Osteocyte (in vitro differentiated cells): ENCODE data around the gene GAL3ST2. TPM values are rescaled to one million over a fixed set of nuclear protein-coding genes. Genes with fewer than 3 reads are reported as not detected.

Source experiments
- DNase-seq: peaks from one replicate; pipeline ENCODE4 v3.0.0; 2021; ENCODE audit warnings: mixed read lengths; ENCODE audit not compliant: unreplicated experiment; ENCODE audit errors: extremely low spot score
- H3K27ac Mint-ChIP-seq: one replicate; pipeline ENCODE4 v1.8.0; 2021; ENCODE audit warnings: mild to moderate bottlenecking, mixed read lengths; ENCODE audit not compliant: unreplicated experiment
- H3K27me3 Mint-ChIP-seq: one replicate; pipeline ENCODE4 v1.8.0; 2021; ENCODE audit warnings: mixed read lengths; ENCODE audit not compliant: unreplicated experiment
- H3K36me3 Mint-ChIP-seq: one replicate; pipeline ENCODE4 v1.8.0; 2021; ENCODE audit warnings: mixed read lengths; ENCODE audit not compliant: unreplicated experiment
- H3K4me1 Mint-ChIP-seq: one replicate; pipeline ENCODE4 v1.8.0; 2021; ENCODE audit warnings: mixed read lengths; ENCODE audit not compliant: unreplicated experiment
- H3K4me3 Mint-ChIP-seq: one replicate; pipeline ENCODE4 v1.8.0; 2021; ENCODE audit warnings: mild to moderate bottlenecking, moderate library complexity, mixed read lengths; ENCODE audit not compliant: unreplicated experiment
- H3K9me3 Mint-ChIP-seq: one replicate; pipeline ENCODE4 v1.8.0; 2021; ENCODE audit warnings: mixed read lengths; ENCODE audit not compliant: unreplicated experiment
- CTCF ChIP-seq: fragments of 200-600 bp; sonication (generic); IDR thresholded peaks from 2 replicates; pipeline ENCODE4 v1.5.0; 2021; ENCODE audit warnings: antibody characterized with exemption, mild to moderate bottlenecking, moderate library complexity
- total RNA-seq: library from RNA; stranded (reverse); gene quantifications from 2 replicates; pipeline ENCODE4 v1.2.1, GENCODE V29; 2021

GAL3ST2 gene
- total RNA-seq, 1 donor from 2014 or later = 0.48 TPM

- TF ChIP-seq CTCF = no peak
- Mint-ChIP-seq H3K4me1 (peaks cover 2% of the 10 kb centered on the region), H3K4me3 (no peak overlapping the region), H3K27ac (no peak overlapping the region), H3K27me3 (no peaks in the 10 kb centered on the region), H3K9me3 (peaks cover 8% of the 10 kb centered on the region), H3K36me3 (peaks cover 29% of the 10 kb centered on the region)
- DNase-seq = no peak
These were observed 30.5 kb upstream of the GAL3ST2 start for GRCh38 chr2:241746084-241746483.

- DNase-seq = peak; percentile 78
- H3K36me3 Mint-ChIP-seq = peaks cover 31% of the 10 kb centered on the region
- peaks cover 2% of the 10 kb centered on the region for H3K4me1 Mint-ChIP-seq
- TF ChIP-seq CTCF = no peak
- no peaks in the 10 kb centered on the region for H3K27me3 Mint-ChIP-seq
- H3K9me3 Mint-ChIP-seq = peaks cover 8% of the 10 kb centered on the region
- H3K27ac Mint-ChIP-seq = no peak overlapping the region
- no peak overlapping the region for H3K4me3 Mint-ChIP-seq
These were observed 28.0 kb upstream of the GAL3ST2 start for GRCh38 chr2:241748468-241749256.

- H3K27me3 Mint-ChIP-seq = no peaks in the 10 kb centered on the region
- no peak overlapping the region for H3K27ac Mint-ChIP-seq
- TF ChIP-seq CTCF = no peak
- peaks cover 2% of the 10 kb centered on the region for H3K4me1 Mint-ChIP-seq
- H3K36me3 Mint-ChIP-seq = peaks cover 23% of the 10 kb centered on the region
- no peak overlapping the region for H3K4me3 Mint-ChIP-seq
- DNase-seq = no peak
- peaks cover 8% of the 10 kb centered on the region for H3K9me3 Mint-ChIP-seq
These were observed 26.4 kb upstream of the GAL3ST2 start for GRCh38 chr2:241750076-241750840.

- Mint-ChIP-seq H3K36me3 (peaks cover 14% of the 10 kb centered on the region), H3K27me3 (no peaks in the 10 kb centered on the region), H3K9me3 (peaks cover 2% of the 10 kb centered on the region), H3K4me1 (no peaks in the 10 kb centered on the region), H3K27ac (no peak overlapping the region), H3K4me3 (no peak overlapping the region)
- no peak for DNase-seq
- TF ChIP-seq CTCF = no peak
These were observed 25.5 kb upstream of the GAL3ST2 start for GRCh38 chr2:241751152-241751551.

- Mint-ChIP-seq H3K9me3 (no peaks in the 10 kb centered on the region), H3K27ac (no peak overlapping the region), H3K4me1 (no peaks in the 10 kb centered on the region), H3K4me3 (no peak overlapping the region), H3K36me3 (peaks cover 12% of the 10 kb centered on the region), H3K27me3 (no peaks in the 10 kb centered on the region)
- no peak for DNase-seq
- no peak for TF ChIP-seq CTCF
These were observed 24.8 kb upstream of the GAL3ST2 start for GRCh38 chr2:241751776-241752175.
